H1 (cell line): Measurements from ENCODE around the gene MYRF. TPM values are rescaled to one million over a fixed set of nuclear protein-coding genes. Genes with fewer than 3 reads are reported as not detected.

Source experiments
- CTCF ChIA-PET: fragments of 300-600 bp; sonication (Branson Sonifier 250); formaldehyde crosslinking; loops from one replicate; lab custom pipeline; 2021; ENCODE audit not compliant: partially characterized antibody; lab: Charles Lee
- POLR2A ChIA-PET: fragments of 300-600 bp; sonication (Branson Sonifier 250); formaldehyde crosslinking; loops from one replicate; lab custom pipeline; 2021; ENCODE audit warnings: inconsistent platforms; ENCODE audit not compliant: partially characterized antibody; lab: Charles Lee
- DNase-seq, 2 experiments: peaks; one replicate each; pipeline versions ENCODE4 v3.0.0 to v3.0.0-alpha.2; 2010 to 2022; ENCODE audit warnings: low spot score in 2 of 2, low read depth in 1 of 2, mixed read lengths in 1 of 2
- FAIRE-seq: peaks from 2 replicates; lab custom pipeline; 2011; peaks lifted over from hg19 to GRCh38; lab: Jason Lieb, UNC
- H2AFZ ChIP-seq: 2 replicates; pipeline ENCODE4 v1.8.1; 2012; ENCODE audit warnings: low read length, inconsistent platforms
- H2AK5ac ChIP-seq: 2 replicates; pipeline ENCODE4 v1.6.1; 2013; ENCODE audit warnings: low read depth, low read length
- H2BK120ac ChIP-seq: replicated peaks from 2 replicates; pipeline ENCODE3; 2013; ENCODE audit warnings: low read depth, low read length, inconsistent platforms
- H2BK12ac ChIP-seq: 2 replicates; pipeline ENCODE4 v1.6.1; 2013; ENCODE audit warnings: low read depth, low read length
- H2BK15ac ChIP-seq: 2 replicates; pipeline ENCODE4 v1.6.1; 2013; ENCODE audit warnings: low read length
- H2BK20ac ChIP-seq: 2 replicates; pipeline ENCODE4 v1.6.1; 2013; ENCODE audit warnings: low read length
- H2BK5ac ChIP-seq: 2 replicates; pipeline ENCODE4 v1.6.1; 2013; ENCODE audit warnings: low read depth, low read length
- H3K14ac ChIP-seq: 2 replicates; pipeline ENCODE4 v1.6.1; 2013; ENCODE audit warnings: inconsistent platforms; ENCODE audit not compliant: insufficient read length
- H3K18ac ChIP-seq: 2 replicates; pipeline ENCODE4 v1.6.1; 2013; ENCODE audit warnings: low read length; ENCODE audit errors: extremely low read depth
- H3K23ac ChIP-seq: 2 replicates; pipeline ENCODE4 v1.6.1; 2013; ENCODE audit warnings: inconsistent platforms; ENCODE audit not compliant: insufficient read length
- H3K23me2 ChIP-seq: 2 replicates; pipeline ENCODE4 v1.6.1; 2013; ENCODE audit warnings: low read depth, low read length
- H3K27ac ChIP-seq: 2 replicates; pipeline ENCODE4 v1.6.1; 2011; ENCODE audit warnings: low read depth, low read length, inconsistent platforms
- H3K27me3 ChIP-seq, 4 experiments: replicated peaks in 1 of 4; 1 replicate in 1 of 4; 2 replicates in 3 of 4; pipeline versions ENCODE4 v1.6.1 to v1.8.1; 2011 to 2013; ENCODE audit warnings: low read length in 3 of 4, mild to moderate bottlenecking in 3 of 4, inconsistent platforms in 2 of 4, mixed read lengths in 2 of 4, moderate library complexity in 1 of 4; ENCODE audit not compliant: control insufficient read depth in 3 of 4, insufficient read depth in 3 of 4; ENCODE audit errors: extremely low read depth in 1 of 4
- H3K36me3 ChIP-seq, 4 experiments: 2 replicates each; pipeline versions ENCODE4 v1.6.1 to v1.8.1; 2011 to 2013; ENCODE audit warnings: mild to moderate bottlenecking in 4 of 4, low read length in 3 of 4, moderate library complexity in 2 of 4, control low read depth in 1 of 4, inconsistent platforms in 1 of 4; ENCODE audit not compliant: insufficient read depth in 4 of 4, control insufficient read depth in 2 of 4
- H3K4ac ChIP-seq: replicated peaks from 2 replicates; pipeline ENCODE3; 2013; ENCODE audit warnings: low read length, low read depth, mixed read lengths, inconsistent platforms; ENCODE audit not compliant: insufficient read length
- H3K4me1 ChIP-seq, 4 experiments: replicated peaks in 1 of 4; 1 replicate in 1 of 4; 2 replicates in 3 of 4; pipeline versions ENCODE4 v1.6.1 to v1.8.1; 2011 to 2013; ENCODE audit warnings: low read length in 3 of 4, inconsistent platforms in 2 of 4, mixed read lengths in 1 of 4; ENCODE audit not compliant: insufficient read depth in 4 of 4, control insufficient read depth in 3 of 4
- H3K4me2 ChIP-seq, 2 experiments: 2 replicates each; pipeline versions ENCODE4 v1.6.1 to v1.8.1; 2011 to 2013; ENCODE audit warnings: low read depth in 2 of 2, low read length in 2 of 2, control low read depth in 1 of 2, inconsistent platforms in 1 of 2, mild to moderate bottlenecking in 1 of 2; ENCODE audit not compliant: insufficient read depth in 1 of 2
- H3K4me3 ChIP-seq, 4 experiments: fragments of 200-600, 300-600 bp in 1 of 4; sonication (generic), shearing (Covaris generic), sonication (Bioruptor Twin) in 1 of 4; 2 replicates each; pipeline versions ENCODE4 v1.5.1 to v1.8.1; 2011 to 2016; ENCODE audit warnings: low read length in 4 of 4, low read depth in 3 of 4, control low read depth in 2 of 4, inconsistent platforms in 2 of 4, mild to moderate bottlenecking in 2 of 4, mixed read lengths in 1 of 4, moderate library complexity in 1 of 4; ENCODE audit not compliant: insufficient read depth in 2 of 4; ENCODE audit errors: extremely low read depth in 1 of 4
- H3K56ac ChIP-seq: replicated peaks from 2 replicates; pipeline ENCODE3; 2013; ENCODE audit warnings: low read depth, mild to moderate bottlenecking, mixed read lengths, low read length, inconsistent platforms; ENCODE audit not compliant: insufficient read length
- H3K79me1 ChIP-seq: 2 replicates; pipeline ENCODE4 v1.6.1; 2013; ENCODE audit warnings: low read depth, low read length, control low read depth
- H3K79me2 ChIP-seq, 2 experiments: 2 replicates each; pipeline versions ENCODE4 v1.6.1 to v1.8.1; 2012 to 2013; ENCODE audit warnings: low read length in 2 of 2, mild to moderate bottlenecking in 2 of 2, inconsistent platforms in 1 of 2; ENCODE audit not compliant: insufficient read depth in 2 of 2, control insufficient read depth in 1 of 2
- H3K9ac ChIP-seq, 4 experiments: replicated peaks in 1 of 4; 1 replicate in 1 of 4; 2 replicates in 3 of 4; pipeline versions ENCODE4 v1.6.1 to v1.8.1; 2011 to 2013; ENCODE audit warnings: low read depth in 3 of 4, low read length in 3 of 4, control low read depth in 2 of 4, mild to moderate bottlenecking in 2 of 4, moderate library complexity in 2 of 4, inconsistent platforms in 1 of 4; ENCODE audit errors: extremely low read depth in 1 of 4
- H3K9me3 ChIP-seq, 2 experiments: 2 replicates each; pipeline versions ENCODE4 v1.6.1 to v1.8.1; 2012 to 2013; ENCODE audit warnings: mild to moderate bottlenecking in 2 of 2, moderate library complexity in 2 of 2, control low read depth in 1 of 2, inconsistent platforms in 1 of 2, low read depth in 1 of 2, low read length in 1 of 2, mixed read lengths in 1 of 2; ENCODE audit not compliant: insufficient read depth in 2 of 2
- H4K20me1 ChIP-seq, 2 experiments: replicated peaks in 1 of 2; 2 replicates each; pipeline versions ENCODE3 to v1.8.1; 2011 to 2013; ENCODE audit warnings: inconsistent platforms in 2 of 2, low read length in 2 of 2, mild to moderate bottlenecking in 1 of 2; ENCODE audit not compliant: insufficient read depth in 2 of 2, control insufficient read depth in 1 of 2
- H4K5ac ChIP-seq: 2 replicates; pipeline ENCODE4 v1.6.1; 2013; ENCODE audit warnings: low read length, low read depth, mixed read lengths, inconsistent platforms; ENCODE audit not compliant: insufficient read length
- H4K8ac ChIP-seq: 2 replicates; pipeline ENCODE4 v1.8.0; 2013; ENCODE audit warnings: mild to moderate bottlenecking, moderate library complexity, low read length, inconsistent platforms; ENCODE audit not compliant: insufficient read depth; ENCODE audit errors: extremely low read depth
- H4K91ac ChIP-seq: replicated peaks from 2 replicates; pipeline ENCODE3; 2013; ENCODE audit warnings: low read length, mixed read lengths, inconsistent platforms; ENCODE audit not compliant: insufficient read length
- BACH1 ChIP-seq: IDR thresholded peaks from 2 replicates; pipeline ENCODE4 v1.6.1; 2012; ENCODE audit warnings: low read length, improper control_type of control experiment
- CTBP2 ChIP-seq: IDR thresholded peaks from 2 replicates; pipeline ENCODE4 v1.7.0; 2011; ENCODE audit warnings: borderline replicate concordance, mild to moderate bottlenecking, moderate library complexity, mixed read lengths, low read length; ENCODE audit not compliant: insufficient read depth, insufficient read length
- KDM5A ChIP-seq: fragments of 200-600 bp; IDR thresholded peaks from 2 replicates; pipeline ENCODE4 v1.7.1; 2012; ENCODE audit warnings: mild to moderate bottlenecking, low read length, inconsistent platforms, mixed read lengths
- POLR2AphosphoS5 ChIP-seq: IDR thresholded peaks from 2 replicates; pipeline ENCODE4 v1.6.1; 2011; ENCODE audit warnings: low read depth, low read length
- RFX5 ChIP-seq: IDR thresholded peaks from 2 replicates; pipeline ENCODE4 v1.6.1; 2011; ENCODE audit warnings: low read depth, low read length, improper control_type of control experiment, borderline replicate concordance
- TCF12 ChIP-seq: IDR thresholded peaks from 2 replicates; pipeline ENCODE4 v1.6.1; 2011; ENCODE audit warnings: low read depth, mild to moderate bottlenecking, low read length
- WGBS, 2 experiments: shearing (Covaris generic) in 1 of 2; methylation state at CpG; one replicate each; pipeline versions ENCODE4 v1.1.6 to v1.1.7; 2013 to 2015; ENCODE audit warnings: low lambda C conversion rate in 2 of 2, mixed read lengths in 2 of 2, inconsistent platforms in 1 of 2, low coverage in 1 of 2, missing lambda C conversion rate in 1 of 2; ENCODE audit not compliant: insufficient replicate concordance in 2 of 2, insufficient coverage in 1 of 2, insufficient read length in 1 of 2; ENCODE audit errors: extremely low coverage in 1 of 2, missing lambda C conversion rate in 1 of 2; 5-methylcytosine and 5-hydroxymethylcytosine counted together
- polyA plus RNA-seq, 7 experiments: library from polyadenylated mRNA; depleted of rRNA in 3 of 7; stranded (reverse) in 5 of 7; unstranded in 2 of 7; fragments of >200 nt in 5 of 7; fragments of 200-250 nt in 2 of 7; gene quantifications; 1 replicate in 5 of 7; 2 replicates in 1 of 7; 4 replicates in 1 of 7; pipeline versions ENCODE4 v1.2.1 to v1.2.3, GENCODE V29; 2011 to 2013; ENCODE audit warnings: missing spikeins in 2 of 7, mixed read lengths in 2 of 7
- total RNA-seq: library from RNA; stranded (reverse); fragmentation: NEBNext Ultra II Directional; extraction: Animal tissue kit (Norgen Biotek cat#: 25700); gene quantifications from 2 replicates; pipeline ENCODE4 v1.2.1, GENCODE V29; 2021
- TF ChIP-seq, protein P1 (sequence below): IDR thresholded peaks from 2 replicates; pipeline ENCODE4 v1.6.1; 2011; ENCODE audit warnings: low read length, improper control_type of control experiment

The MYRF gene
- total and polyA plus RNA-seq, 2 of the 8 experiments (the other 6 are each of a cell fraction or from before 2014, with no cell fraction given) = 6.0 to 6.1 TPM

DNA sequence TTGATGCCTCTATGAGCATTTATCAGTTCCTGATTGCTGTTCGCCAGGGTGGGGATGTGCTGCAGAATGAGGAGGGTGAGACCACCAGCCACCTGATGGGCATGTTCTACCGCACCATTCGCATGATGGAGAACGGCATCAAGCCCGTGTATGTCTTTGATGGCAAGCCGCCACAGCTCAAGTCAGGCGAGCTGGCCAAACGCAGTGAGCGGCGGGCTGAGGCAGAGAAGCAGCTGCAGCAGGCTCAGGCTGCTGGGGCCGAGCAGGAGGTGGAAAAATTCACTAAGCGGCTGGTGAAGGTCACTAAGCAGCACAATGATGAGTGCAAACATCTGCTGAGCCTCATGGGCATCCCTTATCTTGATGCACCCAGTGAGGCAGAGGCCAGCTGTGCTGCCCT is 43.0 kb downstream of the MYRF start:
- no peaks in the 10 kb centered on the region for H3K27me3 ChIP-seq
- H3K4me2 ChIP-seq = no peak overlapping the region
- no peak for DNase-seq
- no peak overlapping the region for H2BK5ac ChIP-seq
- H3K9me3 ChIP-seq = no peaks in the 10 kb centered on the region
- POLR2A ChIA-PET = interaction anchor here (0.8 to 20.9 kb wide), 11 partner anchors 8 to 170 kb away, joined by 3 to 354 read pairs (median 4); partner anchors contain the start of gene FADS1
- H3K36me3 ChIP-seq = peaks cover under 1 to 29% (median 19%) of the 10 kb centered on the region in 4 experiments; a peak in 7 of 8 replicates
- H3K4me3 ChIP-seq = no peak overlapping the region
- H3K79me2 ChIP-seq = peaks cover 8 to 58% of the 10 kb centered on the region in 2 experiments
- no peak overlapping the region for H2AFZ ChIP-seq
- H4K5ac ChIP-seq = no peak overlapping the region
- peaks cover 2% of the 10 kb centered on the region; the same call in 1 of the 2 replicates for H3K23me2 ChIP-seq
- H3K23ac ChIP-seq = no peak overlapping the region
- H4K91ac ChIP-seq = no peak overlapping the region
- no peak overlapping the region; the same call in 1 of the 2 replicates for H4K8ac ChIP-seq
- no peak overlapping the region for H3K18ac ChIP-seq
- no peak overlapping the region for H2AK5ac ChIP-seq
- H3K27ac ChIP-seq = no peak overlapping the region
- 0 out of 7 replicates have a peak, but pooled peaks cover 0 to 2% (median 0%) of the 10 kb centered on the region in 4 experiments for H3K4me1 ChIP-seq
- no peaks in the 10 kb centered on the region; the same call in 1 of the 2 replicates for H3K79me1 ChIP-seq
- H3K56ac ChIP-seq = no peak overlapping the region
- TF ChIP-seq BACH1 (no peak), CTBP2 (no peak), RFX5 (no peak), POLR2AphosphoS5 (no peak; the same call in 1 of the 2 replicates), TCF12 (no peak), KDM5A (no peak)
- TF ChIP-seq, protein P1, sequence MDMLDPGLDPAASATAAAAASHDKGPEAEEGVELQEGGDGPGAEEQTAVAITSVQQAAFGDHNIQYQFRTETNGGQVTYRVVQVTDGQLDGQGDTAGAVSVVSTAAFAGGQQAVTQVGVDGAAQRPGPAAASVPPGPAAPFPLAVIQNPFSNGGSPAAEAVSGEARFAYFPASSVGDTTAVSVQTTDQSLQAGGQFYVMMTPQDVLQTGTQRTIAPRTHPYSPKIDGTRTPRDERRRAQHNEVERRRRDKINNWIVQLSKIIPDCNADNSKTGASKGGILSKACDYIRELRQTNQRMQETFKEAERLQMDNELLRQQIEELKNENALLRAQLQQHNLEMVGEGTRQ = no peak
- TF ChIP-seq, all 59 proteins: peak for 0
- 91% methylated on average over 12 of the region's 12 CpGs; no CpG with 5 or more reads in 1 of the 2 experiments for WGBS, 2 experiments
- Histone ChIP-seq H2BK12ac (no peak overlapping the region), H3K14ac (no peak overlapping the region), H4K20me1 (peaks cover 2 to 8% of the 10 kb centered on the region in 2 experiments), H2BK20ac (no peak overlapping the region), H3K9ac (no peak overlapping the region), H2BK15ac (no peak overlapping the region), H3K4ac (no peak overlapping the region), H2BK120ac (no peak overlapping the region)
- CTCF ChIA-PET = interaction anchor here (0.9 to 10.1 kb wide), 10 partner anchors 7 to 75 kb away, joined by 3 to 118 read pairs (median 15); partner anchors contain the start of genes FADS1 and FADS2
- FAIRE-seq = no peak
